SHP77 (cell line): ENCODE measurements around the gene HEYL.
"Not testable (repeated sequence)": the region's sequence is repeated elsewhere in the genome, so short reads cannot be mapped to it uniquely, and the experiment has no call there.

Experiments used
- DNase-seq, 2 experiments: peaks; one replicate each; lab custom pipeline; 2025; lab: John Stamatoyannopoulos, UW

HEYL gene

DNA sequence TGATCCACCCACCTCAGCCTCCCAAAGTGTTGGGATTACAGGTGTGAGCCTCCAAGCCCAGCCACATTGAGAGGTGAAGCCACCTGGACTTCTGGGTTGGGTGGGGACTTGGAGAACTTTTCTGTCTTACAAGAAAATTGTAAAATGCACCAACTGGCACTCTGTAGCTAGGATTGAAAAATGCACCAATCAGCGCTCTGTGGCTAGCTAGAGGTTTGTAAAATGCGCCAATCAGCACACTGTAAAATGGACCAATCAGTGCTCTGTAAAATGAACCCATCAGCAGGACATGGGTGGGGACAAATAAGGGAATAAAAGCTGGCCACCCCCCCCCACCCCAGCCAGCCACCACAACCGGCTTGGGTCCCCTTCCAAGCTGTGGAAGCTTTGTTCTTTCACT, 35.8 kb downstream of the HEYL start:
- DNase-seq, result not testable (repeated sequence)

DNA sequence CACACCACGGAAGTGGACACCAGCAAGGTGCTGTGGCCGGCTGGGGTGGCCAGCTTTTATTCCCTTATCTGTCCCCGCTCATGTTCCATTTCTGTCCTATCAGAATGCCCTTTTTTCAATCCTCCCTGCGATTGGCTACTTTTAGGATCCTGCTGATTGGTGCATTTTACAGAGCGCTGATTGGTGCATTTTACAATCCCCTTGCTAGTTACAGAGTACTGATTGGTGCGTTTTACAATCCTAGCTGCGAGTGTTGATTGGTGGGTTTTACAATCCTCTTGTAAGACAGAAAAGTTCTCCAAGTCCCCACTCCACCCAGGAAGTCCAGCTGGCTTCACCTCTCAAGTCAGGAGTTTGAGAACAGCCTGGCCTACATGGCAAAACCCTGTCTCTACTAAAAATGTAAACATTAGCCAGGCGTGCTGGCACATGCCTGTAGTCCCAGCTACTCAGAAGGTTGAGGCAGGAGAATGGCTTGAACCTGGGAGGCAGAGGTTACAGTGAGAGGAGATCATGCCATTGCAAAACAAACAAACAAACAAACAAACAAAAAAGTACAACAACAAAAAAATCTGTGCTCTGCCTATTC, 37.7 kb downstream of the HEYL start:
- not testable (repeated sequence) for DNase-seq

DNA sequence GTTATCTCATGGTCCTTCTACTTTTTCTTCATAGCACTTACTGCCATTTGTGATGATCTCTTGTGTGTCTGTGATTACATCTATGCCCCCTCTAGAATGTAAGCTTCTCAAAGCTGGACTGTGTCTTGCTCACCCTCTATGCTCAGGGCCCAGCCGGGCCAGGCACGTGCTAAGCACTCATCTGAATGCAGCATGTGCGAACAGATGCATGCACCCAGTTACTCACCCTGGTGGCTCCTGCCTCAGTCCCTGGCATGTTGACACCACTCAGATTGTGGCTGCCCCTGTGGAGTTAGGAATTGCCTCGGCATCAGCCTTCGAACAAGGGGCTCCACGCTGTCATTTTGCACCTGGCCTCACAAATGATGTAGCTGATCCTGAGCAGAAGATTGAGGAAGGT, 43.3 kb downstream of the HEYL start:
- DNase-seq, result no peak

DNA sequence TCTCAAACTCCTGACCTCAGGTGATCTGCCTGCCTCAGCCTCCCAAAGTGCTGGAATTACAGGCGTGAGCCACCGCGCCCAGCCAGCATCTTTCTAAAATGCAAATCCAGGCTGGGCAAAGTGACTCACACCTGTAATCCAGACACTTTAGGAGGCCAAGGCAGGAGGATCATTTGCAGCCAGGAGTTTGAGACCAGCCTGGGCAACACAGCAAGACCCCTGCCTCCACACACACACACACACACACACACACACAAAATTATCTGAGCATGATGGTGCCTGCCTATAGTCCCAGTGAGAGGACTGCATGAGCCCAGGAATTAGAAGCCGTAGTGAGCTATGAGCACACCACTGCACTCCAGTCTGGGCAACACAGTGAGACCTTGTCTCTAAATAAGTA, 46.1 kb downstream of the HEYL start:
- no peak for DNase-seq

DNA sequence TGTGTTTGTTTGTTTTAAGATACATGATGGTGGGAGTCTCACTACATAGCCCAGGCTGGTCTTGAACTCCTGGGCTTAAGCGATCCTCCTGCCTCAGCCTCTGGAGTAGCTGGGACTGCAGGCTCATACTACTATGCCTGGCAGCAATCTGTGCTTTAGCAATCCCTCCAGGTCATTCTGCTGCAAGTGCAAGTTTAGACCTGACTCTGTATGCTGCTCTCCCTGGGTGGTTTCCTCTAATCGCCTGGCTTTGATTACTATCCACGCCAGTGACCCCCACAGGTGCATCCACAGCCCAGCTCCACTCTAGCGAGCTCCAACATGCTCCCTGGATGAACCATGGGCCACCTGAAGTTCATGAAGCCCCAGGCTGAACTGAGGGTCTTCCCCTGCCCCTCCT, 47.4 kb downstream of the HEYL start:
- DNase-seq, result no peak

DNA sequence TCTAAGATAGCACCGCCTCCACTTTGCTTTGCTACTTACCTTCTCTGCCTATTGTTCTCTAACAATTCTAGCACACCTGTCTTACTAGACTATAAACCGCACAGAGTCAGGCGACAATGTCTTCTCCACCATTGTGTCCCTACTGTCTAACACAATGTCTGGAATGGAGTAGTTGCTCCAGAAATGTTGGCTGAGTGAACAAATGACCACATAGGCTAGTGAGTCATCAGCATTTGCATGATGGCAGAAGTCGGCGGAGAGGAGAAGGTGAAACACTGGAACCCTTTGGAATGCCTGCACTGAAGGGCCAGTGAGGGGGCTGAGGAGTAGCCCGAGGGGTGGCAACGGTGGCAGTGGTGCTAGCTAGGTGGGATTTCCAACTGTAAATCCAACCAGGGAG, 48.9 kb downstream of the HEYL start:
- DNase-seq, result no peak

DNA sequence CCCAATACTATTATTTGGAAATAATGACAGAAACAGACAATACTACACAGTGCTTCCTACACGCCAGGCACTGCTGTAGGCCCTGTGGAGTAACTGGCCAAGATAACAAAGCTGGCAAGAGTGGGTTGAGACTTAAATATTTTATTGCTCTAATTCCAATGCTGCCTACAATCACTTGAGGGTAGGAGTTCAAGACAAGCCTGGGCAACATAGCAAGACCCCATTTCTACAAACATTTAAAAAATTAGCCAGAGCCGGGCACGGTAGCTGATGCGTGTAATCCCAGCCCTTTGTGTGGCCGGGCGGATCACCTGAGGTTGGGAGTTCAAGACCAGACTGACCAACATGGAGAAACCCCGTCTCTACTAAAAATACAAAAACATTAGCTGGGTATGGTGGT, 53.5 kb downstream of the HEYL start:
- DNase-seq, result no peak

DNA sequence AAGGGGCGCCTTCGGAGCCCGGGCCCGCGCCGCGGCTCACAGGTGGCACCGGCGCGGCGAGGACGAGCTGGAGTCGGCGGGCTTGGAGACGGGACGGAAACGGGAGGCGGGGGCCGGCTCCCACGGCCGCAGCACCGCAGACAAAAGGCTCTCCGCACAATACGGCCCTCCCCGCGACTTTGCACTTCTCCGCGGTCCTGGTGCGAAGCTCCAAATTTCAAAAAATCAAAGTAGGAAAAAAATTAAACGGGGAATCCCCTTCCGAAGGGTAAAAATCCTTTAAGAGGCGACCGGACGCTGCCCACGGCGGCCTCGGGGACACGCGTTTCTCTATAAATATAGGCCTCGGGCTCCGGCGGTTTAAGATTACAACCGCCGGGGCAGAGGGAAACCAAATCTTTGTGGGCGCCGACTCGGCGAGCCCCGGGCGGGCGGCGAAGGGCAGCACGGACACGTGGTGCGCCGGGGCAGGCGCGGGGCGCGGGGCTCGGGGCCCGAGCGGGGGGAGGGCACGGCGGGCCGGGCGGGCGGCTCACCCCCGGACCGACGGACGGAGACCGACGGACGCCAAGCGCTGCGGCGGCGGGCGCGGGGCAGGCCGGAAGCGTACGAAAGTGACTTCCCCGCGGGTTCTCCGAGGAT, 63.3 kb downstream of the HEYL start:
- no peak for DNase-seq

DNA sequence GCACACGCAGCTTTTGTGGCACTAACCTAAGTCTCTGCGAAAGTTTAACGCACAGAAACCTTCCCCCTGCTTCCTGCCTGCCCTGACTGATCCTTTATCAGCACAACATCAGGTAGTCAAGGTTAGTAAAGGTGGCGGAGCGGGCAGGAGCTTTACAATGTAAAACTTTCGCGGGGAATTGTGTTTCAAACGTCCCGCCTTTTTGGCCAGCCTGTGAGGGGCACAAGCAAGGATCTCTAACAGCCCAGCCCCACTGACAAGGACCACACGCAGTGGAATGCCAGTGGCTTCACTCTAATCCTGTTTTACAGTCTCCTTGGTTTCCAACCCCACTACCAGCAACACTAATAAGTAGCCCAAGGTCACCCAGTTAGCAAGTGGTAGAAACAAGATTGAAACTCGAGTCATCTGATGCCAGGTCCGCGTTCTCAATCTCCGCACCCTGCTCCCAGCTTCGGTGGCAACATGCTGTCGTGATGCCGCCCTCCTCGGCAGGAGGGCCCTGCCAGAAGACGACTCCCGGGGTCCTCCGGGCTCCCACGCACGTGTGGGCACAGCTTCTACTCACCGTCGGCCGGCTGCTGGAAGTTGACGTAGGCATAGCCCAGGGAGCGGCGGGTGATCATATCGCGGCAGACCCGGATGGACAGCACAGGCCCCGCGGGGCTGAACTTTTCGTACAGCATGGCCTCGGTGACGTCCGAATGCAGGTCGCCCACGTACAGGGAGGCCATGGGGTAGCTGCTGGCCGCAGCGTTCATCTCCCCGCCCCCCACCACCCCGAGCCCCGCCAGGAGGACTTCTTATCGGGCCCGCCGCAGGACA, 64.0 kb downstream of the HEYL start:
- DNase-seq, result no peak

DNA sequence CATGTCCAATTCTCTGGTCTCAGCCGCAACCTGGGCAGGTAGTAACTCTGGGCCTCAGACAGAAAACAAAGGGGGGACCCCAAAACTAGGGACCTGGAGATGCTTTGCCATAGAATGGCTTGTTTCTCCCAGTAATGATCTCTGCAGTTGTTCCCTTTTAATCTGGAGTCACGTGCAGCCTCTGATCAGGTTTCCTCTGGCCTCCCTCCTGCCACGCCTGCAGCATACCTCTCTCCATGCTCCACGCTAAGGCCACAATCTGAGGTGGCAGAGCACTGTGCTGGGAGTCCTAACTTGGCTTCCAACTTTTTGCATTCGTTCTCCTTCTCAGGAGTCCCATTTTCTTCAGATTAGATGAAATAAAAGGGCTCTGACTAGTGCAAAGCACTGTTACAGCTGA, 64.8 kb downstream of the HEYL start:
- DNase-seq, result no peak
